ENCODE data around the gene AURKB.

Gene AURKB

GRCh38 chr17:8224891-8225812, 14.8 kb upstream of the AURKB start:
- TF ChIP-seq CTCF (IDR thresholded peaks at IDR 0.05; ENCODE audit: low read depth, low read length, missing control alignments) = no peak
- H3K4me3 ChIP-seq (ENCODE audit: low read depth, low read length) = no peak overlapping the region
- DNase-seq (ENCODE audit: low read depth) = no peak

GRCh38 chr17:8223356-8224126, 13.2 kb upstream of the AURKB start:
- DNase-seq (ENCODE audit: low read depth) = peak; percentile 49
- H3K4me3 ChIP-seq (ENCODE audit: low read depth, low read length) = peak overlapping the region; percentile 68
- TF ChIP-seq CTCF (IDR thresholded peaks at IDR 0.05; ENCODE audit: low read depth, low read length, missing control alignments) = peak; percentile 38

- peak; percentile 79 for DNase-seq (ENCODE audit: low read depth)
- no peak for TF ChIP-seq CTCF (IDR thresholded peaks at IDR 0.05; ENCODE audit: low read depth, low read length, missing control alignments)
- peak overlapping the region; percentile 68 for H3K4me3 ChIP-seq (ENCODE audit: low read depth, low read length)
These were observed 12.4 kb upstream of the AURKB start for GRCh38 chr17:8222630-8223355.

- DNase-seq (ENCODE audit: low read depth) = peak; percentile 74
- no peak for TF ChIP-seq CTCF (IDR thresholded peaks at IDR 0.05; ENCODE audit: low read depth, low read length, missing control alignments)
- H3K4me3 ChIP-seq (ENCODE audit: low read depth, low read length) = peak overlapping the region; percentile 68
These were observed 11.9 kb upstream of the AURKB start for GRCh38 chr17:8222380-8222629.

DNA sequence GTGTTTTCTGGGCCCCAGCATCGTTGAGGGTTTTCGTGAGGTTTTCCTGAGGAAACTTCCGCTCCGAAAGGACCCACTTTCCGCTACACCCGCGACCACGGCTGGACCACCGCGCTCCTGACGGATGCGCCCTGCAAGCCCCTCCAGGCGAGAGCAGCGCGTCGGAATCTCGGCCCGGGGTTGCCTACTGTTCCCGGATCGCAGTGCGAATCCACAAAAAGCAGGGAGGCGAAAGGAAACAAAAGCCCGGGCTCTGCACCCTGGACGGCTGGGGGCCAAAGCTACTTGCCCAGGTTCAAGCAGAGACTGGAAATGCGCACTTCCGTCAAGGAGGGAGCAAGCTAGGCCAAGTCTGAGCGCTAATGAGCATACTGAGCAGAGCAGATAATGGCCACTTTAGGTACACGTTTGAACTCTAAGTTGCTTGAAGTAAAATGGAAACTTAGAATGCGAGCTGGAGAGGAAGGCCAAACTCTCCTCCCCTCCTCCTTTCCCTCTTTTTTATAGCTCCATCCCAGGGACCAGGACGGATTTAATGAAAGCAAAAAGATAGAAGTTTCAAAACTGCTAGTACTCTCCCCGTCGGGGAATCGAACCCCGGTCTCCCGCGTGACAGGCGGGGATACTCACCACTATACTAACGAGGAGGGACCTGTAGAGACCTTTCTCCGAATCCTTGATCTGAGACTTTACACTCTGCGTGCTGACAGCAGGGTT, 11.4 kb upstream of the AURKB start:
- peak overlapping the region; percentile 68 for H3K4me3 ChIP-seq (ENCODE audit: low read depth, low read length)
- no peak for TF ChIP-seq CTCF (IDR thresholded peaks at IDR 0.05; ENCODE audit: low read depth, low read length, missing control alignments)
- DNase-seq (ENCODE audit: low read depth) = peak; percentile 75

All from GM12864 (cell line).